OCI-LY7 (cell line): ENCODE data around the gene ZNF37A. TPM values are rescaled to one million over a fixed set of nuclear protein-coding genes. Genes with fewer than 3 reads are reported as not detected.

ENCODE experiments used
- BruUV-seq: library from RNA; stranded (reverse); fragments of 400-500 nt; replicated peaks from 2 replicates; lab custom pipeline; 2021; lab: Mats Ljungman, UMichigan
- CTCF ChIA-PET: fragments of 300-600 bp; sonication (Branson Sonifier 250); formaldehyde crosslinking; loops from one replicate; lab custom pipeline; 2022; ENCODE audit warnings: antibody characterized with exemption; ENCODE audit not compliant: unreplicated experiment; lab: Charles Lee
- POLR2A ChIA-PET: fragments of 300-600 bp; sonication (Branson Sonifier 250); formaldehyde crosslinking; loops from one replicate; lab custom pipeline; 2022; ENCODE audit warnings: antibody characterized with exemption; lab: Charles Lee
- DNase-seq: peaks from one replicate; pipeline ENCODE4 v3.0.0-alpha.2; 2015; ENCODE audit warnings: low spot score
- H2AFZ ChIP-seq: fragments of 200-600 bp; sonication (generic), shearing (Covaris generic); 2 replicates; pipeline ENCODE4 v1.6.1; 2014; ENCODE audit warnings: mild to moderate bottlenecking, antibody characterized with exemption, low read length, moderate library complexity
- H3K27ac ChIP-seq: fragments of 200-600 bp; sonication (generic); 2 replicates; pipeline ENCODE4 v1.5.1; 2014; ENCODE audit warnings: mixed run types, low read depth, mild to moderate bottlenecking, moderate library complexity, low read length, inconsistent platforms; ENCODE audit not compliant: poor library complexity, severe bottlenecking
- H3K36me3 ChIP-seq: fragments of 200-600 bp; sonication (generic); 2 replicates; pipeline ENCODE4 v1.6.1; 2014; ENCODE audit warnings: mild to moderate bottlenecking, antibody characterized with exemption, low read length, moderate library complexity, mixed read lengths; ENCODE audit not compliant: insufficient read depth
- H3K4me1 ChIP-seq: fragments of 200-600 bp; sonication (generic); 2 replicates; pipeline ENCODE4 v1.5.1; 2014; ENCODE audit warnings: mild to moderate bottlenecking, low read length; ENCODE audit not compliant: insufficient read depth, poor library complexity, severe bottlenecking
- H3K4me2 ChIP-seq: fragments of 200-600 bp; sonication (generic); 2 replicates; pipeline ENCODE4 v1.6.1; 2014; ENCODE audit warnings: mild to moderate bottlenecking, low read length
- H3K4me3 ChIP-seq: fragments of 200-600 bp; sonication (generic); 2 replicates; pipeline ENCODE4 v1.5.1; 2014; ENCODE audit warnings: mild to moderate bottlenecking, low read depth, low read length; ENCODE audit not compliant: poor library complexity, severe bottlenecking
- H3K79me2 ChIP-seq: fragments of 200-600 bp; sonication (generic); 2 replicates; pipeline ENCODE4 v1.6.1; 2016; ENCODE audit warnings: low read depth, mild to moderate bottlenecking, low read length, moderate library complexity, mixed read lengths; ENCODE audit not compliant: insufficient read depth
- H3K9me2 ChIP-seq: fragments of 200-600 bp; sonication (generic); 2 replicates; pipeline ENCODE4 v1.6.1; 2016; ENCODE audit warnings: mild to moderate bottlenecking, low read length, mixed read lengths; ENCODE audit not compliant: insufficient read depth
- H3K9me3 ChIP-seq: fragments of 200-600 bp; sonication (generic); 2 replicates; pipeline ENCODE4 v1.6.1; 2014; ENCODE audit warnings: mild to moderate bottlenecking, mixed run types, low read length, mixed read lengths
- H4K20me1 ChIP-seq: fragments of 200-600 bp; sonication (generic); 2 replicates; pipeline ENCODE4 v1.6.1; 2014; ENCODE audit warnings: mild to moderate bottlenecking, antibody characterized with exemption, low read length, moderate library complexity, mixed read lengths; ENCODE audit not compliant: insufficient read depth
- CTCF ChIP-seq: fragments of 200-600 bp; sonication (generic); conservative IDR thresholded peaks from 2 replicates; pipeline ENCODE4 v1.5.1; 2014; ENCODE audit warnings: mild to moderate bottlenecking, antibody characterized with exemption, low read length, moderate library complexity, mixed read lengths
- EZH2phosphoT487 ChIP-seq: fragments of 200-600 bp; sonication (generic); IDR thresholded peaks from 2 replicates; pipeline ENCODE4 v1.6.1; 2018; ENCODE audit warnings: low read depth, borderline replicate concordance, mild to moderate bottlenecking, mixed run types, antibody characterized with exemption, low read length, moderate library complexity, mixed read lengths
- intact Hi-C: fragments of 100-400 bp; cut with micrococcal nuclease; formaldehyde crosslinking; loops from one replicate; pipeline ENCODE4 v1.10.0; 2022; ENCODE audit not compliant: unreplicated experiment
- total RNA-seq, 2 experiments: library from RNA; depleted of rRNA in 1 of 2; stranded (reverse); fragments of >200 nt in 1 of 2; shearing (Covaris generic) in 1 of 2; gene quantifications; 2 replicates each; pipeline ENCODE4 v1.2.3, GENCODE V29; 2014 to 2022

Gene ZNF37A
- total RNA-seq, 2 experiments from 2014 or later = 21.2 to 38.1 TPM

- no peak overlapping the region for H3K4me3 ChIP-seq
- ChIA-PET POLR2A (interaction anchor here (0.6 to 0.7 kb wide), 5 partner anchors 11 to 496 kb away, joined by 3 to 5 read pairs (median 3); no protein-coding TSS in a partner anchor), CTCF (no interaction called here)
- no peak for DNase-seq
- no peaks in the 10 kb centered on the region for H4K20me1 ChIP-seq
- no peaks in the 10 kb centered on the region for H3K9me2 ChIP-seq
- no peak overlapping the region for H3K27ac ChIP-seq
- H2AFZ ChIP-seq = no peak overlapping the region
- intact Hi-C loops = no loop called here
- no peaks in the 10 kb centered on the region for H3K4me1 ChIP-seq
- no TSS peak for BruUV-seq
- H3K9me3 ChIP-seq = peaks cover 14% of the 10 kb centered on the region; the same call in 1 of the 2 replicates
- H3K79me2 ChIP-seq = no peaks in the 10 kb centered on the region
- peaks cover 39% of the 10 kb centered on the region for H3K36me3 ChIP-seq
- TF ChIP-seq EZH2phosphoT487 = no peak
- TF ChIP-seq CTCF = no peak
- no peak overlapping the region for H3K4me2 ChIP-seq
Measured at GRCh38 chr10:38112159-38112558, 18.0 kb downstream of the ZNF37A start.

GRCh38 chr10:38118072-38118807 lies 24.1 kb downstream of the ZNF37A start:
- no peak for DNase-seq
- Histone ChIP-seq H3K27ac (no peak overlapping the region), H3K4me1 (no peaks in the 10 kb centered on the region), H3K9me2 (no peaks in the 10 kb centered on the region), H2AFZ (no peak overlapping the region), H3K79me2 (no peaks in the 10 kb centered on the region), H4K20me1 (no peaks in the 10 kb centered on the region), H3K9me3 (peaks cover 47% of the 10 kb centered on the region), H3K4me3 (no peak overlapping the region), H3K36me3 (peaks cover 69% of the 10 kb centered on the region), H3K4me2 (no peak overlapping the region)
- no peak for TF ChIP-seq CTCF
- no peak for TF ChIP-seq EZH2phosphoT487
- no TSS peak for BruUV-seq
- POLR2A ChIA-PET = no interaction called here
- CTCF ChIA-PET = no interaction called here
- intact Hi-C loops = no loop called here

- no peaks in the 10 kb centered on the region for H3K9me2 ChIP-seq
- peaks cover 46% of the 10 kb centered on the region for H3K9me3 ChIP-seq
- TF ChIP-seq EZH2phosphoT487 = no peak
- TF ChIP-seq CTCF = no peak
- no peaks in the 10 kb centered on the region for H4K20me1 ChIP-seq
- H3K4me2 ChIP-seq = no peak overlapping the region
- no peak overlapping the region for H2AFZ ChIP-seq
- H3K79me2 ChIP-seq = no peaks in the 10 kb centered on the region
- H3K27ac ChIP-seq = no peak overlapping the region
- TSS peak; percentile 9 for BruUV-seq
- H3K4me1 ChIP-seq = no peaks in the 10 kb centered on the region
- ChIA-PET POLR2A (no interaction called here), CTCF (no interaction called here)
- H3K36me3 ChIP-seq = peaks cover 63% of the 10 kb centered on the region
- intact Hi-C loops = no loop called here
- no peak overlapping the region for H3K4me3 ChIP-seq
- no peak for DNase-seq
Measured at GRCh38 chr10:38119038-38119437, 24.9 kb downstream of the ZNF37A start.
